ENCODE measurements around the gene GBX1.

Gene GBX1

GRCh38 chr7:151209588-151209987, 42.1 kb upstream of the GBX1 start:
- no peak for DNase-seq (ENCODE audit: extremely low read depth, low read depth)
- TF ChIP-seq, protein P1, sequence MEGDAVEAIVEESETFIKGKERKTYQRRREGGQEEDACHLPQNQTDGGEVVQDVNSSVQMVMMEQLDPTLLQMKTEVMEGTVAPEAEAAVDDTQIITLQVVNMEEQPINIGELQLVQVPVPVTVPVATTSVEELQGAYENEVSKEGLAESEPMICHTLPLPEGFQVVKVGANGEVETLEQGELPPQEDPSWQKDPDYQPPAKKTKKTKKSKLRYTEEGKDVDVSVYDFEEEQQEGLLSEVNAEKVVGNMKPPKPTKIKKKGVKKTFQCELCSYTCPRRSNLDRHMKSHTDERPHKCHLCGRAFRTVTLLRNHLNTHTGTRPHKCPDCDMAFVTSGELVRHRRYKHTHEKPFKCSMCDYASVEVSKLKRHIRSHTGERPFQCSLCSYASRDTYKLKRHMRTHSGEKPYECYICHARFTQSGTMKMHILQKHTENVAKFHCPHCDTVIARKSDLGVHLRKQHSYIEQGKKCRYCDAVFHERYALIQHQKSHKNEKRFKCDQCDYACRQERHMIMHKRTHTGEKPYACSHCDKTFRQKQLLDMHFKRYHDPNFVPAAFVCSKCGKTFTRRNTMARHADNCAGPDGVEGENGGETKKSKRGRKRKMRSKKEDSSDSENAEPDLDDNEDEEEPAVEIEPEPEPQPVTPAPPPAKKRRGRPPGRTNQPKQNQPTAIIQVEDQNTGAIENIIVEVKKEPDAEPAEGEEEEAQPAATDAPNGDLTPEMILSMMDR (IDR thresholded peaks at IDR 0.05; ENCODE audit: low read depth, low read length) = no peak

- no peak for DNase-seq (ENCODE audit: extremely low read depth, low read depth)
- TF ChIP-seq, protein P1 (IDR thresholded peaks at IDR 0.05; ENCODE audit: low read depth, low read length) = no peak
Measured at GRCh38 chr7:151208253-151208862, 40.9 kb upstream of the GBX1 start.

DNA sequence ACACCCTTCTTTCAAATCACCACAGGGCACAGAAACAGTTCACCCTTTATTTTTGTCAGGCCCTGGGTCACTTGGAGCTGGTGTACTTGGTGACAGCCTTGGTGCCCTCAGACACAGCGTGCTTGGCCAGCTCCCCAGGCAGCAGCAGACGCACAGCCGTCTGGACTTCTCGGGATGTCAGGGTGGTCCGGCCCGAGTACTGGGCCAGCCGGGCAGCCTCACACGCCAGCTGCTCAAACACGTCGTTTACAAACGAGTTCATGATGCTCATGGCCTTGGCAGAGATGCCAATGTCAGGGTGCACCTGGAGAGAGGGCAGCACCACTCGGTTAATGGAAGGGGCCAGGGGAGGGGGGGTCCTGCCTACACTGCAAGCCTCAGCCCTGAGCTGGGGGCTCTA, 40.3 kb upstream of the GBX1 start:
- TF ChIP-seq, protein P1 (IDR thresholded peaks at IDR 0.05; ENCODE audit: low read depth, low read length) = no peak
- no peak for DNase-seq (ENCODE audit: extremely low read depth, low read depth)

DNA sequence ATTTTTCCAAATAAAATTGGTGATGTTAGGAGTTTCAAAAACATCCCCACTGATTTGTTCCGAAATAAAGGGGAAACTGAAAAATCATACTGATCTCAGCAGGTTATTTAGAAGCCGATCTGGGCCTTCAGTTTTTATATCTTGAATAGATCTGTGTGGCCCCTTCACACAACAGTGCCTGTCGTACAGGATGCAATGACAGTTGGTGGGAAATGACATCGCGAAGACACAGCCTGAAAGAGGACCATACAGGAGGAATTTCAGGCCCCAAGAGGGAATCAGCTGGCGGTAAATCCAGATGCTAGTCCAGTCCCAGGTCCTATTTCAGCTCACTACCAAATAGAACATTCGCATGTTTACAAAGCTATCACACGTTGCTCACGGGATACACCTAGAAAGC, 39.8 kb upstream of the GBX1 start:
- TF ChIP-seq, protein P1 (IDR thresholded peaks at IDR 0.05; ENCODE audit: low read depth, low read length) = no peak

DNA sequence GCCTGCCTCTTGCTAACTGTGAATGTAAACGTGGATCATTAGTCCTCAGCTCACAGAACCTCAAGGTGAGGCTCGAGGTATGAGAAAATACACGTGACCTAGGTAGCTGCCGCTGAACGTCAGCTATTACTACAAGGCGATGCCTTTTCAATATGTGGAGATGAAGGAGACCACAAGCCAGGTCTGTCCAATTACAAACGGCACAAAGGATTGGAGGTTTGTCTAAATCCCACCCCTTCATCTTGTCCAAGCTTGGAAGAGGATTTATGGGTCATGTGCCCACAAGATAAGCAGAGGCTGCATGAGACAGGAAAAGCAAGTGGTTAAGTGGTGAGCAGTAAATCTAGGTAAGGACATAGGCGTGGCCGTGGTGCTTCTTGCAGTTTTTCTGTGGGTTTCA, 39.4 kb upstream of the GBX1 start:
- DNase-seq (ENCODE audit: extremely low read depth, low read depth) = no peak
- TF ChIP-seq, protein P1 (IDR thresholded peaks at IDR 0.05; ENCODE audit: low read depth, low read length) = no peak

More for the DNA sequence above, 39.8 kb upstream of the GBX1 start:
- no peak for DNase-seq (ENCODE audit: extremely low read depth, low read depth)

GRCh38 chr7:151205730-151206129, 38.2 kb upstream of the GBX1 start:
- DNase-seq (ENCODE audit: extremely low read depth, low read depth) = no peak
- TF ChIP-seq, protein P1 (IDR thresholded peaks at IDR 0.05; ENCODE audit: low read depth, low read length) = no peak

DNA sequence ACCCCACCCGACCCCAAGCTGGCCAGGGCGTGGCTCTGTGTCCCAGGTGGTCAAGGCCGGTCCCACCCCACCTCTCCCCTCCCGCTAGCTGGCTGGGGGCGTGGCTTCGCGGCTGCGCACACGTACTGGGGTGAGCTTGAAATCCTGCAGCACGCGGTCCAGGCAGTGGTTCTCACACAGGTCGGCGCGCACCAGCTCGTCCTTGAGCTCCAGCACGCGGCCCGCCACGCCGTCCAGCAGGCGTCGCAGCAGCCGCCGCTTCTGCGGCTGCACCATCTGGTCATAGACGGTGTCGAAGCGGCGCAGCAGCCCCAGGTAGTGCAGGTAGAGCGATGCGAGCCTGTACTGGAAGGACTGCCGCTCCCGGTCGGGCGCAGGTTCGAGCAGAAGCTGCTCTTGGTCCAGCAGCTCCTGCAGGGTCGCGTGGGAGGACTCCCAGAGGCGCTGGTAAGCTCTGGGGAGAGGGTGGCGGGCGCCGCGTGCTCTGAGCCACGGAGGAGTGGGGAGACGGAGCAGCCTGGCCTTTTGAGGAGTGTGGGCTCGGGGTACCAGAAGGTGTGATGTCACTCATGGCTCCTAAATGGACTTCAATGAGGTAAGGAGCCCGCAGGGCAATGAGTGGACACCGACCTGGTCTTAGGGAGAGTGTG, 37.0 kb upstream of the GBX1 start:
- no peak for DNase-seq (ENCODE audit: extremely low read depth, low read depth)
- TF ChIP-seq, protein P1 (IDR thresholded peaks at IDR 0.05; ENCODE audit: low read depth, low read length) = no peak; the same call in none of the 2 replicates

Data from AG09319 (cell line).